Keratinocyte (primary cell): ENCODE measurements around the gene TRABD2B. TPM values are rescaled to one million over a fixed set of nuclear protein-coding genes. Genes with fewer than 3 reads are reported as not detected.

Source experiments
- DNase-seq: peaks from one replicate; pipeline ENCODE4 v3.0.0-alpha.2; 2011; ENCODE audit warnings: low read depth, missing footprints, low spot score
- FAIRE-seq: peaks from 2 replicates; lab custom pipeline; 2011; peaks lifted over from hg19 to GRCh38; lab: Jason Lieb, UNC
- H2AFZ ChIP-seq: 2 replicates; pipeline ENCODE4 v1.6.0; 2012; ENCODE audit warnings: low read length, control low read depth, inconsistent platforms; ENCODE audit not compliant: control insufficient read depth
- H3K27ac ChIP-seq: 2 replicates; pipeline ENCODE4 v1.5.1; 2011; ENCODE audit warnings: low read length; ENCODE audit not compliant: control insufficient read depth, insufficient read depth
- H3K27me3 ChIP-seq: 3 replicates; pipeline ENCODE4 v1.6.0; 2011; ENCODE audit warnings: low read length; ENCODE audit not compliant: control insufficient read depth, insufficient read depth; ENCODE audit errors: extremely low read depth
- H3K36me3 ChIP-seq, 2 experiments: 2 replicates in 1 of 2; 3 replicates in 1 of 2; pipeline ENCODE4 v1.5.1; 2011; ENCODE audit warnings: low read length in 2 of 2, mild to moderate bottlenecking in 1 of 2; ENCODE audit not compliant: control insufficient read depth in 2 of 2, insufficient read depth in 2 of 2; ENCODE audit errors: extremely low read depth in 1 of 2
- H3K4me1 ChIP-seq: 3 replicates; pipeline ENCODE4 v1.5.1; 2011; ENCODE audit warnings: low read length; ENCODE audit not compliant: control insufficient read depth, insufficient read depth; ENCODE audit errors: extremely low read depth
- H3K4me2 ChIP-seq: 3 replicates; pipeline ENCODE4 v1.6.0; 2011; ENCODE audit warnings: low read depth, low read length; ENCODE audit not compliant: control insufficient read depth, insufficient read depth; ENCODE audit errors: extremely low read depth
- H3K4me3 ChIP-seq, 3 experiments: fragments of 200-600 bp in 1 of 3; sonication (generic) in 1 of 3; 2 replicates in 2 of 3; 3 replicates in 1 of 3; pipeline ENCODE4 v1.5.1; 2011 to 2016; ENCODE audit warnings: low read length in 3 of 3, mild to moderate bottlenecking in 3 of 3, control low read depth in 2 of 3, inconsistent platforms in 1 of 3, low read depth in 1 of 3, mixed read lengths in 1 of 3, mixed run types in 1 of 3, moderate library complexity in 1 of 3; ENCODE audit not compliant: control insufficient read depth in 2 of 3, insufficient read depth in 2 of 3; ENCODE audit errors: extremely low read depth in 1 of 3
- H3K79me2 ChIP-seq: 2 replicates; pipeline ENCODE4 v1.6.0; 2012; ENCODE audit warnings: low read length; ENCODE audit not compliant: control insufficient read depth, insufficient read depth
- H3K9ac ChIP-seq: 3 replicates; pipeline ENCODE4 v1.6.0; 2011; ENCODE audit warnings: low read length; ENCODE audit not compliant: control insufficient read depth, insufficient read depth; ENCODE audit errors: extremely low read depth
- H3K9me1 ChIP-seq: 3 replicates; pipeline ENCODE4 v1.6.0; 2011; ENCODE audit warnings: low read length; ENCODE audit not compliant: control insufficient read depth, insufficient read depth; ENCODE audit errors: extremely low read depth
- H3K9me3 ChIP-seq: 2 replicates; pipeline ENCODE4 v1.5.1; 2012; ENCODE audit warnings: low read depth, low read length; ENCODE audit not compliant: control insufficient read depth
- H4K20me1 ChIP-seq: 3 replicates; pipeline ENCODE4 v1.6.0; 2011; ENCODE audit warnings: low read length; ENCODE audit not compliant: control insufficient read depth, insufficient read depth; ENCODE audit errors: extremely low read depth
- CTCF ChIP-seq, 3 experiments: IDR thresholded peaks in 1 of 3; conservative IDR thresholded peaks in 1 of 3; optimal IDR thresholded peaks in 1 of 3; 2 replicates in 2 of 3; 3 replicates in 1 of 3; pipeline versions ENCODE3 to v1.5.1; 2011; ENCODE audit warnings: low read length in 3 of 3, mild to moderate bottlenecking in 3 of 3, moderate library complexity in 2 of 3, control low read depth in 1 of 3, inconsistent platforms in 1 of 3; ENCODE audit not compliant: insufficient read depth in 2 of 3; ENCODE audit errors: extremely low read depth in 1 of 3
- EZH2 ChIP-seq: IDR thresholded peaks from one replicate; pipeline ENCODE4 v1.6.1; 2012; ENCODE audit warnings: inconsistent platforms, mild to moderate bottlenecking, low read length, moderate library complexity
- dilution Hi-C: fragments of 300-500 bp; cut with MboI; formaldehyde crosslinking; loops from one replicate; pipeline ENCODE4 v1.7.0; 2020; ENCODE audit warnings: low sequenced_read_pairs; ENCODE audit not compliant: extremely low pct_ligation_motif_present
- polyA plus RNA-seq, 5 experiments: library from polyadenylated mRNA; depleted of rRNA in 3 of 5; stranded (reverse) in 3 of 5; stranded (forward) in 1 of 5; unstranded in 1 of 5; fragments of >200 nt; gene quantifications; 1 replicate in 1 of 5; 2 replicates in 3 of 5; 3 replicates in 1 of 5; pipeline versions ENCODE4 v1.2.1 to v1.2.3, GENCODE V29; 2011 to 2012; ENCODE audit warnings: missing spikeins in 2 of 5, low read depth in 1 of 5, low replicate concordance in 1 of 5

The TRABD2B gene
- polyA plus RNA-seq, 1 donor (not counting 4 experiments of a cell fraction or from before 2014, with no cell fraction given): 0.13 TPM

- Histone ChIP-seq H2AFZ (no peak overlapping the region), H3K4me2 (no peak overlapping the region), H3K9ac (no peak overlapping the region), H4K20me1 (no peaks in the 10 kb centered on the region), H3K9me1 (peaks cover 2% of the 10 kb centered on the region), H3K4me1 (peaks cover 15% of the 10 kb centered on the region), H3K79me2 (no peaks in the 10 kb centered on the region), H3K36me3 (no peaks in the 10 kb centered on the region), H3K27me3 (peaks cover 6% of the 10 kb centered on the region), H3K27ac (no peak overlapping the region), H3K9me3 (no peaks in the 10 kb centered on the region), H3K4me3 (no peak overlapping the region)
- TF ChIP-seq CTCF (optimal IDR thresholded peaks at IDR 0.05 in 1 of 3, IDR thresholded peaks at IDR 0.05 in 1 of 3, conservative IDR thresholded peaks at IDR 0.05 in 1 of 3; ENCODE audit: extremely low read depth in 1 of 3, insufficient read depth in 2 of 3, low read length in 3 of 3): no peak
- no peak for TF ChIP-seq EZH2
- FAIRE-seq (no peak), DNase-seq (no peak)
- dilution Hi-C loops: no loop called here
Observed at GRCh38 chr1:47766832-47767740, 230.1 kb downstream of the TRABD2B start.

GRCh38 chr1:47765742-47766485 lies 231.3 kb downstream of the TRABD2B start:
- Histone ChIP-seq H3K36me3 (no peaks in the 10 kb centered on the region), H3K27ac (no peak overlapping the region), H3K27me3 (peaks cover 7% of the 10 kb centered on the region), H3K9me1 (peaks cover 2% of the 10 kb centered on the region), H3K9ac (no peak overlapping the region), H3K4me2 (no peak overlapping the region), H3K9me3 (no peaks in the 10 kb centered on the region), H3K79me2 (no peaks in the 10 kb centered on the region), H3K4me3 (no peak overlapping the region), H4K20me1 (no peaks in the 10 kb centered on the region), H3K4me1 (peaks cover 15% of the 10 kb centered on the region), H2AFZ (no peak overlapping the region)
- FAIRE-seq: no peak
- no peak for DNase-seq
- dilution Hi-C loops: no loop called here
- TF ChIP-seq EZH2 (no peak), CTCF (optimal IDR thresholded peaks at IDR 0.05 in 1 of 3, IDR thresholded peaks at IDR 0.05 in 1 of 3, conservative IDR thresholded peaks at IDR 0.05 in 1 of 3; ENCODE audit: extremely low read depth in 1 of 3, insufficient read depth in 2 of 3, low read length in 3 of 3) (no peak)
